ENCODE data around the gene CAB39L.
"Not testable (repeated sequence)": the region's sequence is repeated elsewhere in the genome, so short reads cannot be mapped to it uniquely, and the experiment has no call there.

The CAB39L gene

DNA sequence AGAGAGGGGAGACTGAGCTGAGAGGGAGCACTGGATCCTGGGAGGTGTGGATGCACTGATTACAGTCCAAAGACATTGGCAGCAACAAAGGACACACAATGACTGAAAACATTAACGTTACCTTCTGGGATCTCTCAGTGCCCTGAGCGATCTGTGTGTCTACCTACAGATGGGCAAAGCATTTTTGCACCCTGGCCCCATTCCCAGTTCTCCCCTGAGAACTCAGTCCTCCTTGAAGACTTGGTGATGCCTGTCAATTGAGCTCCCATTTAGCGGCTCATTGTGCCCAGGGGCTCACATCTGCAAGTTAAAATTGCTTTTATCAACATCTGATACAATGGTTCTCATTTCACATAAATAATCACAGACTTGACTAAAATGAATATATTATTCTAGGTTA is 133.6 kb downstream of the CAB39L start:
- DNase-seq (ENCODE audit: low read depth in 2 of 2) = no peak

DNA sequence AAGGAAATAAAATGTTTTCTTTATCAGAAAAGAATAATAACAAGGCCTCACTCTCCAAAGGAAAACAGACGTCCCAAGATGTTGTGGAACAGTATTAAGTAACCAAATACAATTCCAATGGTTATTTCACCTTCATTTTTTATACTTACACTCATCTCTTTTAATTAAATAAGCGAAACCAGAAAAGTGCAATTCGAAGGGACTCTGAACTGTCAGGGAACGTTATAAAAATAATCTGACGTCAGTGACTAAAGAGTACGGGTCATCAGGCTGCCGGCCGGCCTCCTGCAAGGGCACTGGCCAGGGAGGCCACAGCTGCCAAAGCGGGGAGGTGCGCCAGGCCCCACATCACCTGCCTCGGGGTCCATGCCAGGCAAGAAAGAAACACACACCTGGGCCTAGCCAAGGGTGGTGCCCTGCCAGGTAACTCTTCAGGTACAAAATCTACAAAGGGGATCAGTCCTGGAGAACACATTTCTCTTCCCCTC is 134.9 kb downstream of the CAB39L start:
- DNase-seq (ENCODE audit: low read depth in 2 of 2) = no peak

DNA sequence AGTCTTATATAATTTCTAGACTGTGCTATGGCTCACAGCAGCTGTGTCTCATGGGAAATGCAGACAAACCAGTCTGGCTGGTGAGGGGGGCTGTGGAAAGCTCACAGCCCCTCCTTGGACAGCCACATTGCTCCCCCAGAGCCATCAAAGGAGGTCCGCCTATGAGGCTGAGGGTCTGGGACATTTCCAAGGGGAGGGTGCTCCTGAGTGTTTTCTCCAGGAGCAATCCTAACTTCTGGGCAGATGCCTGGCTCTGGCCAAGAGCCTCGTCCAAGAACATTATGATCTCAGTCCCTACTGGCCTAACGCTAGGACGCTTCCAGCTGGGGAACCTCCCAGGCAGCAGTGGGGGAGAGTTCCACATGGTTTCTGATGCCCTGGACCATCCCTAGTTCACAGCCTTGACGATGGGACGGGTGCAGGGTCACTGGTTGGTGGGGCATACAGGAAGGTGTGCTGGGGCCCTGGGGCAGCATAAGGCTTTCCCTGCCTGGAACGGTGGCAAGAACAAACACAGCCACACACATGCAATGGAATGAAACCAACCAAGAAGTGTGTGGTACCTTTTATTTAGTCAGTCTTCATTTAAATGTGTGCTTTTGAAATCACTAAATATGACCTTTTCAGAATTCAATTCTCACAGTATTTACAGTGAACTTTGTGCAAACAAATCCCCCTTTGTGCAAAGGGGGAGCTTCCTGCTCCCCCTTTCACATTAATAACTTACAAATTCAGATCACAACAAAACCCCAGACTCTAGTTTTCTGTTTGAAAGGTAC is 135.6 kb downstream of the CAB39L start:
- no peak for DNase-seq (ENCODE audit: low read depth in 2 of 2)

DNA sequence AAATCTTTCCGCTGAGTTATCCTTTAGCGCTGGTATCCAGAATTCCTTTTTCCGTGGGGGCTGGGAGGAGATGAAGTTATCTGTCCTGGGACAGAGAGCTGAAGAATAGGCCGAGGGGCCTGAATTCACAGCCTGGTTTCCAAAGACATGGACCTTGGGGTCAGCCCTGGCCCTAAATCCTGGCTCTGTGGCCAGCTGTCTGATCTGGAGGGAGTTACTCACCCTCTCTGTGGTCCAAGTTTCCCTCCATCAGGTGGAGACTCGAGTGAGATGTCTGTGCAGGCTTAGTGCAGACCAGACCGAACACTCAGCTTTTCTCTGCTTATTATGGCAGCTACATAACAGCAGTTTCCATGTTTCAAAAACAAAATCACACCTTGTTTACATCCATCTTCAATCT is 136.5 kb downstream of the CAB39L start:
- no peak for DNase-seq (ENCODE audit: low read depth in 2 of 2)

DNA sequence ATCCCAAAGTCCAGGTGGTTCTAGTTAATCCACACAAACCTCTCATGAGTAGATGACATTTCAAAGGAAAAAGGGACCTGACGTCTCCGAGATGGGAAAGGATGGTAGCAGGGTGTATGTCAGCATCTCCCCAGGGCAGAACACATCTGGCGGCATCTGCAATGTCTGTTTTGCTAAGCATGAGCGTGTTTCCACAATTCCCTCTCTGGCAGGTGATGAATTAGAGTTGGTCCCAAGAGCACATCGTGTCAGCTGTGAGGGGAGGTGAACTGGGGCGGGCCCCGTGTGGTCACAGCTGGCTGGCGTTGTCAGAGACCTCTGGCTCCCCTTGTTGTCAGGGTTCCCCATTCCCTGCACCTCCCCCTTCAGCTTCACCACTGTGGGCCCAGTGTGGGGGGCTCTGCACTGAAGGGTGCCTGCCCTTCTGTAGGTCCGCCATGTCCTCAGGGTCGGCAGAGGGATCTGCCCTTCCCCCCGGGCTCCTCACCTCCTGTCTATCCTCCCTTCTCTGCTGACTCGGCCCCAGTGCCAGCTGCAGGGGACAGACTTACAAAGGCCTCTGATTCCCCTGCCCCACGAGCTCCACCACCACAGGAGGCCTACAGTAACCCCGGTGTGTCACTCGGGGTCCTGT is 138.0 kb downstream of the CAB39L start:
- no peak for DNase-seq (ENCODE audit: low read depth in 2 of 2)

DNA sequence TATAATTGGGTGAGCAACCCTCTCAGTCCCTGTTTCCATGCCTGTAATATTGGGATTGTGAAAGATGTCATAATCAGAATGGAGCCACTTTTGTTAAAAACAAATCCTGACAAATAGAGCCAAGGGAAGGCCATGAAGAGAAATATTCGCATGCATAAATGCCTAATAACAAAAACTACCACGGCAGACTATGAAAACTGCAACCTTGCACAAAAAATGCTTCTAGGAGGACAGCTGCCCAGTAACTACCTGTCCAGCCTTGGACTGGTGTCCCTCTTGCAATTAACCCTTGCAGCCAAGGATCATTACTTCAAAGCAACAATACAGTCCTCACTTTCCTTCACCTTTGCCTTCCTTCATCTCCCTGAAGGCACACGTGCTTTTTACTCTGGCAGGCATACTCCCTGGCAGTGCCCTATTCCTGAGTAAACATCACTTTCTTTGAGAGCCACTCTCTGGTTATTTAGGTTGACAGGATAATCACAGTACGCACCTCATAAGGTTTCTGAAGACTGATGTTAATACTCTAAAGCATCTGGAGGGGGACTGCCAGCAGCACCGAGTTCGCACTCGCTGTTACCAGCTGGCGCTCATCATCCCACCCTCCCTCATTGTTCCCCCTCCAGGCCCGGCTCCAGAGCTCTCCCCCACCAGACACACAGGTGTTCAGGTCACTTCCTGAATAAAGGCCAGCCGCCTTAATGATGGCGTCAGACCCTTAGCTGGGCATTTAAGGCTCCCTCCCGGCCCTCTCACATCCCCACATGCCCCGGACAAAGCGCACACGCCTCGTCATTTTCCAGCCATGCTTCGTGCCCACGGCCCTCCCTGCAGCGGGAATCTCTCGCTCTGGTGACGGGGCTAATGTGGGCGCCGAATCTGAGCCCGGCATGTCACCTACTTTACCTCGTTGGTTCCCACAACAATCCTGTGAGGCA is 138.8 kb downstream of the CAB39L start:
- DNase-seq (ENCODE audit: low read depth in 2 of 2) = no peak

DNA sequence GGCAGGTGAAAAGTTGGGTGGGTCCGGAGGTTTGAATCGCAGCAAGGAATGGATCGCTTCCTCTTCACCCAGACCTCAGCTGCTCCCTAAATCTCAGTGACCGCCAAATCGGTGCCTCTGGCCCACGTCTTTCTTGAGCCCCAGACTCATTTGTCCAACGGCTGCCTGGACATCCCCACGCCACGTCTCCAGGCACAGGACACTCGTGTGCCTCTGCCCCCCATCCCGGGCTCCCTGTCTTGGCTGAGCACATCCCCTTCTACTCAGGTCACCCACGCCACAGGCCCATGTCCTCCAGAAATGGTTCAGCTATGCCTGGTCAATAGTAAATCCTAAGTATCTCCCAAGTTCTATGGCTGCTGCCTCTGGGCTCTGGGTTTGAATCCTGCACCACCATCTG is 139.5 kb downstream of the CAB39L start:
- no peak for DNase-seq (ENCODE audit: low read depth in 2 of 2)

DNA sequence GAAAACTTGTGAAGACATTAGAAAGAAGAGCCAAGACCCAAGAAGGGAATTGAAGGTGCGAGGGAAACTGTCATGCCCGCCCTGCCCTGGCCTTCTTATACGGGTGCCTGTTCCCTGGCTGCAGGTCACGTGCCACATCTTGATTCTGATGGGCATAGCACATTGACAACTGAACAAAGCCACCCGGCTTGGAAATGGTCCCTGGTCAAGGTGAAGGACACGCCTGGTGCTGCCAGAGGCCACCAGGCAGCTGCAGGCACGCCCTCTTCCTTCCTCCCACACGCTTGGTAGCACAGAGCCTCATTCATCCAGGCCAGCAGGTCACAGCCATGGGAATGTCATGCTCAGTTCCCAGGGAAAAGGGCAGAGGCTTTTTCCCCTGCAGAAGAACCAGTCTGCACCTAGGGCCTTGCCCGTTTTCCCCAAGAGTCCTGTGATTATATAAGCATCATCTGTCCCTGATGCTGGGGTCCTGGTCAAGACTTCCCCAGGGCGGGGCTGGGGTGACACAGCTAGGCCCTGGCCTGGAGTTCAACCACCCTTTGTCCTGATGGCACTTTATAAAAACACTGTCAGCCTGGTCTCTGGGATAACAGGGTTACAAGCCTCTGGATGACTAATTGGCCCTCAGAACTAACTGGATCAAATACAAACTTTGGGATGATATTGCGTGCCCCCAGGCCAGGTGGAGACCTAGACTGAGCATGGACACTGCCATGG is 140.2 kb downstream of the CAB39L start:
- no peak for DNase-seq (ENCODE audit: low read depth in 2 of 2)

DNA sequence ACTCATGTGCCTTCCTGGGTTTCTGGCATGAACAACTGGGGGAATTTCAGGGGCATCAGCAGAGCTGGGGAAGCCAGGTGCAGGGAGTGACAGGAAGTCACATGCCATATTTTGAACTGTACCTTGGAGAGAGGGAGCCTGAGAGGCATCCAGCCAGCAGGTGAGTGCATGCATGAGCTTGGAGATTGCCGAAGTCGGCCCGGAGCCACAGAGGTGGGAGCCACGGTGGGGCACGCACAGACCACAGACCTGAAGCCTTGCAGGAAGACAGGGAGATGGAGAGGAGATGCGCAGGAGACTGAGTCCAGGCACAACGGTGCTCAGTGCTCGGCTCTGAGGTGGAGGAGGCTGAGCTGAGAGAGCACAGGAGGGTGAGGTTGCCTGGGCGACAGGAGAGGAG is 141.0 kb downstream of the CAB39L start:
- no peak for DNase-seq (ENCODE audit: low read depth in 2 of 2)

DNA sequence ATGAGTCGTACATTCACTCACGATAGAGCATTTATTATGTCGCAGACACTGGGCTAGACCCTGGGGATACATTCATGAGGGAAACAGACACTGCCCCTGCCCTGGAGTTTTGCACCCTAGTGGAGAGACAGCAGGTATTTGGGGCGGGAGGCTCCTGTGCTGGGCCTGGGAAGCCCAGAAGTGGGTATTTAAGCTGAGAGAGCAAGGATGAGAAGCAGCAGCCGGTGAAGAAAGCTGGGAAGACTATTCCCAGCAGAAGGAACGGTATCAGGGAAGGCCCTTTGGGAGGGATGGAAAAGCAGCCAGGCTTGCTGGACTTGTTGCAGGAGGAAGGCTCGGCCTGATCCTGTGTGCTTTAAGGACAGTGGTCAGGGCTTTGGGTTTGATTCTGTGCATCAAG is 141.6 kb downstream of the CAB39L start:
- DNase-seq (ENCODE audit: low read depth in 2 of 2) = no peak

DNA sequence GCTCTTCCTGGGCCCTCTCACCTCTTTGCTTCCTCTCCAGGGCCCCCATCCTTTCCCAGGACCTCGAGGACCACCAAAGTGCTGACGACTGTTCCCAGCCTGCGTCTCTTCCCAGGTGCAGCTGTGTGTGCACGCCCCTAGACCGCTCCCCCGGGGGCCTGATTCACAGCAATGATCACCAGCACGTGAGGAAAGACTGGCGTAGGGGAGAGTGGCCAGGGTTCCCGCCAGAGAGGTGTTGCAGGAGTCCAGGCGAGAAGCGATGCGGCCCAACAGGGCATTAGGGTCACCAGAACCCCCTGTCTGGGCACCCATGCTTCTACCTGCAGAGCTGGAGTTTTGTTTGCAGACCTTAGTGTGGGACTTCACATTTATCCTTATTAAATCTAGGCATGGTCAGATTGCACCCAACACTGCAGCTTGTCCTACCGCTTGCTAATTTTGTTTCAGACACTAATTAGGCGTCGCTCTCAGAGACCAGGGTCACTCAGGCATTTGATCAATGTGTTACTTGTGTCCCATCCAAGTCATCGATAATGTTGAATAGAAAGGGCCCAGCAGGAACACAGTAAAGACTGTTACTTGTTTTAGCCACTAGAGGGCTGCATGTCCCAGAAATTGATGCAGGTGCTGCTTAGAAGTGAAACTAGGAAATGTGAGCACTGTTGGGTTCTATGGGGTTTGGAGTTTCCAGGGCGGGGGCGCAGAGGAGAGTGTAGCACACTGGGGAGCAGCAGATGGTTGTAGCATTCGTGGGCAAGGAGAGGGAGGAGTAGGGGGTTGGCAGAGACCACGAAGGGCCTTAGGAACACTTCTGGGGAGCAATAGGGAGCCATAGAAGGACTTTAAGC is 142.9 kb downstream of the CAB39L start:
- DNase-seq (ENCODE audit: low read depth in 2 of 2) = peak; percentile 49

DNA sequence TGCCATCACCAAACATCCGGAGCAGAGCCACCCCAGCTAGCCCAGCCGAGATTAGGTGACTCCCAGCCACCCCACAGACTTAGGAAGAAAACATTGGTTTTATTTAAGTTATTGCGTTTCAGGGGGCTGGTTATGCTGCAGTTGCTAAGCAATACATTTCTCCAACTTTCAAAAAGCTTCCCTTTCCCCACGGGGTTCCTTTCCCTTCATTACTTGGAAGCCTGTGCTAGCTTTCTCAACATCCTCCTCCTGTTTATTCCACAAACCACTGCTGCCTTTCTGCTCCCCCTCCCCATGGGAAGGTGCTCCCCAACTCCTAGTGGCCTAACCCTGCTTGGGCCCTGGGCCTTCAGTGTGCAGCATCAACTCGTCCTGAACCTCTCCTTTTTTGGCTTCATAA is 143.6 kb downstream of the CAB39L start:
- no peak for DNase-seq (ENCODE audit: low read depth in 2 of 2)

DNA sequence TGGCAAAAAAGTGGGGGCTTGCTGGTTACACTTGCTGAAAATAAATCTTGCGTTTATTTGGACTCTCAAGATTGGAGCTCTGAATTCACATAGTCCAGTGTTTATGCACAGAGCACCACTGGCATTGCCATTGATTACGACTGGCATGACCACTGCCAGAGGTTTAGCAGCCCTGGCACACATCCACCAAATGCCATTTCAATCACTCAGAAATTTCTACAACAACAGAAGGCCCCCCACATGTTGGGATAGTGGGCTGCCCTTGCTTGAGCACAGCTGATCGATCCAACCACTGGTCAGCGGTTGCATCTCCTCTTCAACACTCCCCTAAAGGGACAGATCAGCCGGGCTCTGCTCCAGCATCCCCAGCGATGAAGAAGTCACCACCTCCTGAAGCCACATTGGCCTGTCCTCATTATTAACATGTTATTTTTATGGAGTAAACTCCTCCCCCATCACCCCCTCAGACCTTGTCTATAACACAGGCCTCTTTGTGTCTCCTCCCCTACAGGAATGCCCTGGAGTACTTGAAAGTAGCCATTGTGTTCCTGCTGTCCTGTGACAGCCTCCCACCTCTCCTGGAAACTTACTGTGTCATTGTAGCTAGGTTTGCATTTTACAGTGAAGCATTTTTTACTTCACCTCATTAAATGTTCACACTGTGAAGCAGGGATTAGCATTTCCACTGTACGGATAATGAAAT is 144.8 kb downstream of the CAB39L start:
- no peak for DNase-seq (ENCODE audit: low read depth in 2 of 2)

DNA sequence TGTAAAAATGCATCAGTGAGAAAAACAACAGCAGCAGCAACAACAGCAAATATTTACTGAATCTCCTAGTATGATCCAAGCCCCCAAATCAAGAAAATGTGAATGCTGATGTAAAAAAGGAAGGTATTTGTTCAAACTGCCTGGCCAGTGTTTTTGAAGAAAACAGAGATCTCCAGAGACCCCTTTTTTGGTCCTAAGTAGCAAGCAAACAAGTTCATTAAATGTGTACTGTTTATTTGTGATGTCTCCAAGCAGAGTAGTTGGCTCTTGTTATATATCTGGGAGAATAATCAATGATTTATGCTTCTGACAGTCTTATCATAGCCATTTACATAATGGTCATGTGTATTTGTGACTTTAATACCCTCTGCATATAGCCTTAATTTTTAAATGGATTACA is 145.4 kb downstream of the CAB39L start:
- DNase-seq (ENCODE audit: low read depth in 2 of 2) = no peak

DNA sequence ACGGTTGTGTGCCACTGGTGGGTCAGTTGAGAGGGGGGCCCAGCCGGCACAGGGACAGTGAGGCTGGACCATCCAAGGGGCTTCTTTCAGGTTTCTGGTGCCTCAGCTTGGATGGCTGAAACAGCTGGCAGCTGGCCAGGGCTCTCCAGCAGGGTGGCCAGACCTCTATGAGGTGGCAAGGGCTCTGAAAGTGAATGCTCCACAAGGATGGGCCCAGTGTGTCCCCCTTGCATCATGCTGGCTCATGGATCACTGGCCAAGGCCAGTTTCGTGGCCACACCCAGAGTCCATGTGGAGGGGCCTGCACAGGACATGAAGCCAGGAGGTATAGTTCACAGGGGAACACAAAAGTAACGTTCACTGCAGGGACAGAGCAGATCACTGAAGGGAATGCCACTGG is 146.5 kb downstream of the CAB39L start:
- no peak for DNase-seq (ENCODE audit: low read depth in 2 of 2)

DNA sequence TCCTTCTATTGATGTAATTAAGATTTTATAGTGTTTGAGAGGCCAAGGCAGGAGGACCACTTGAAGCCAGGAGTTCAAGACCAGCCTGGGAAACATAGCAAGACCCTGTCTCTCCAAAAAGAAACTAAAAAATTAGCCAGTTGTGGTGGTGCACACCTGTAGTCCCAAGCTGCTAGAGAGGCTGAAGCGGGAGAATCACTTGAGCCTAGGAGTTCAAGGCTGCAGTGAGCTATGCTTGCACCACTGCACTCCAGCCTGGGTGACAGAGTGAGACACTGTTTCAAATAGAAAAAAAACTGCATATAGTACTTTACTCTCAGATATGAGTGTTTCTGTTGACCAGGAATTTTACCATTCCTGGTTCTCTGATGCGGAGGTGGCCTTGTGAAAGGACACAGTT is 147.2 kb downstream of the CAB39L start:
- no peak for DNase-seq (ENCODE audit: low read depth in 2 of 2)

DNA sequence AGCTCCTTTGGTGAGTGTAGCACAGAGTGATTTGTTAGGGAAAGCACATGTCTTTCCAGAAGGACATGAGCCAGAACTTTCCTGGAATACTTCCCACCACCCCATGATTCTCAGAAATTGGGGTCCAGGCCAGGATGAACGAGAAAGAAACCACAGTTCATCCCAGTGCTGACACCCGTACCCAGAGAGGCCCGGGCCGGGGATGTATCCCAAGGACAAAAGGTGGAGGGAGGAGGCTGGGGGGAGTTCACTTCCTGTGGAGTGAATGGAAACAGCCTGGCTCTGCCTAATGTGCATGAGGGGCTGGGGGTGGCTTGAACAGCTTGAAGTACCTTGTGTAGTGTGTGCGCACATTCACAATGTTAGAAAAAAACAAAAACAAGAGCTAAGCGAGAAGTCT is 148.6 kb downstream of the CAB39L start:
- DNase-seq (ENCODE audit: low read depth in 2 of 2) = no peak

DNA sequence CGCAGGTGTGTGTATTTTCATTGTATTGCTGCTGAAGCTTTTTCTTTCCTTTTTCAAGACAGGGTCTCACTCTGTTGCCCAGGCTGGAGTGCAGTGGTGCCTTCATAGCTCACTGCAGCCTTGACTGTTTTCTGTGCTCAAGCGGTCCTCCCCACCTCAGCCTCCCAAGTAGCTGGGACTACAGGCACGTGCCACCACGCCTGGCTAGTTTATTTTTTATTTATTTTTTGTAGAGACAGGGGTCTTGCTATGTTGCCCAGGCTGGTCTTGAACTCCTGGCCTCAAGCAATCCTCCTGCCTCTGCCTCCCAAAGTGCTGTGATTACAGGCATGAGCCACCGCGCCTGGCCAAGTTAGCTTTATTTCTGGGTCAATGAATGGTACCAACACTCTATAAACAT is 149.1 kb downstream of the CAB39L start:
- not testable (repeated sequence) for DNase-seq (ENCODE audit: low read depth in 2 of 2)

DNA sequence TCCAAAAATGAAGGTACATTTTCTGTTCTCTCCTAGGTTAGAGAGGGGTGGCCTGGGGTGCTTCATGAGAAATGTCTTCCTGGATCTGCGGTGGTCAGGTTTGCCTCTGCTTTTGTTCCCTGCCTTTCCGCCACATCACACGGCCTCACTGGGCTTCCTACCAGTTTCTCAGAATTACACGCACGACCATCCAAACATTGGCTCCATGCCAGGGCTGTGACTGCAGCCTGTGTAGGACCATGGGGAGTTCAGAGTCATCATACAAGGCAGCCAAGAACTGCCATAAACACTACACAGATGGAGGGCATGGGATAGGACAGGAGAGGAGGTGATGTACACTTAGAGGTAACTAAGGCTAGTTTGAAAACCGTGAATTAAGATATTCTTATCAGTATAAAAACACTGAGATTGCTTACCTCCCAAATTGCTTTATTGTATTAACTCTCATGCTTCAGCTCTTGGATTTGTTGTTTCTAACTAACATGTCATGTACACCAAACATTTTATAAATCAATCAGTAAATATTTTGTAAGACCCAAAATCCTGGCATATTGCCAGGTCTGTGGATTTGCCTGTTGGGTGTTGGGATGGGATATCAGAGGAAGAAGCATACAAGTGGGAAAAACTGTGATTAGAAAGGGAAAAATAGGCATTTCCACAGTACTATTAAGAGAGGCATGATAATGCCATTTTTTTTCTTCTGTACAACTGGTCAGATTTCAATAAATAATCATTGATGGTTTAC is 150.9 kb downstream of the CAB39L start:
- no peak for DNase-seq (ENCODE audit: low read depth in 2 of 2)

Data from stimulated activated CD4-positive, alpha-beta T cell treated with anti-CD3 and anti-CD28 coated beads, Interleukin-15, amount 100 ng/mL, for 48 hours (primary cell).